Psoas muscle (tissue), 8 donors: ENCODE results near the gene DNAH3. TPM values are rescaled to one million over a fixed set of nuclear protein-coding genes. Genes with fewer than 3 reads are reported as not detected.
A peak's percentile ranks its signal among the peaks of the same experiment; 100 is the strongest.
"Not testable (repeated sequence)": the region's sequence is repeated elsewhere in the genome, so short reads cannot be mapped to it uniquely, and the experiment has no call there.

Experiments used
- ATAC-seq, 4 donors: fragments of 200-7000 bp; cut with Tn5 transposase; one replicate each; pipeline ENCODE4 v1.9.1; 2020; ENCODE audit warnings: moderate library complexity in 3 of 4, mild to moderate bottlenecking in 2 of 4
- DNase-seq, 2 donors: peaks; one replicate each; pipeline ENCODE4 v3.0.0-alpha.2; 2020
- H3K27ac ChIP-seq: fragments of 200-600 bp; one replicate; pipeline ENCODE4 v1.8.0; 2022
- H3K27me3 ChIP-seq, 3 donors: fragments of 200-600 bp in 1 of 3; one replicate each; pipeline versions ENCODE4 v1.6.1 to v1.8.0; 2013 to 2022; ENCODE audit warnings: low read length in 2 of 3, mild to moderate bottlenecking in 2 of 3, moderate library complexity in 1 of 3; ENCODE audit not compliant: insufficient read depth in 3 of 3
- H3K36me3 ChIP-seq, 2 donors: fragments of 200-600 bp in 1 of 2; one replicate each; pipeline versions ENCODE4 v1.6.1 to v1.8.0; 2013 to 2022; ENCODE audit warnings: low read depth in 1 of 2, mild to moderate bottlenecking in 1 of 2, moderate library complexity in 1 of 2; ENCODE audit not compliant: insufficient read depth in 1 of 2
- H3K4me1 ChIP-seq: fragments of 200-600 bp; one replicate; pipeline ENCODE4 v1.8.0; 2022
- H3K4me3 ChIP-seq: fragments of 200-600 bp; one replicate; pipeline ENCODE4 v1.8.0; 2022; ENCODE audit warnings: mild to moderate bottlenecking
- H3K9me3 ChIP-seq: fragments of 200-600 bp; one replicate; pipeline ENCODE4 v1.8.0; 2022
- CTCF ChIP-seq: fragments of 200-600 bp; IDR thresholded peaks from one replicate; pipeline ENCODE4 v1.8.0; 2022; ENCODE audit warnings: antibody characterized with exemption
- WGBS, 3 donors: extraction: QIAGEN DNeasy Blood & Tissue Kit; methylation state at CpG; one replicate each; pipeline versions ENCODE4 v1.1.6 to v1.1.7; 2013; 5-methylcytosine and 5-hydroxymethylcytosine counted together
- intact Hi-C, 2 donors: fragments of 100-400 bp; cut with DNase I; formaldehyde crosslinking; loops; one replicate each; pipeline versions ENCODE4 v1.11.0 to v1.14.2; 2022
- polyA plus RNA-seq, 3 donors: library from polyadenylated mRNA; stranded (reverse); fragments of 200-250 nt; gene quantifications; one replicate each; pipeline ENCODE4 v1.2.3, GENCODE V29; 2013
- total RNA-seq, 4 donors: library from RNA; stranded (reverse); fragmentation: NEBNext Ultra II Directional in 2 of 4; extraction: Animal tissue kit (Norgen Biotek cat#: 25700) in 2 of 4; gene quantifications; one replicate each; pipeline versions ENCODE4 v1.2.1 to v1.2.4, GENCODE V29; 2021 to 2023
- donor health status: healthy with polysubstance abuse.
- donor health status: DM: no; HTN: no; CAD: no; lungs with moderate emphysema.
- donor health status: Bipolar disorder and iron deficiency.
- donor health status: healthy.
- donor health status: DM: yes; HTN: yes; CAD: no.
- donor health status: DM: no; HTN: no; CAD: no.
- donor health status: DM: no; HTN: no; CAD: no.
- donor health status: DM: yes; HTN: yes; CAD: no.

Gene DNAH3
- total and polyA plus RNA-seq, 7 donors: 0.01 to 2.1 (median 0.17) TPM; not detected in 1

- Histone ChIP-seq H3K9me3 (no peaks in the 10 kb centered on the region), H3K27me3 (peaks cover 0 to 3% (median 0%) of the 10 kb centered on the region in 3 donors), H3K27ac (no peak overlapping the region), H3K4me1 (no peaks in the 10 kb centered on the region), H3K36me3 (no peaks in the 10 kb centered on the region), H3K4me3 (no peak overlapping the region)
- intact Hi-C loops: no loop called here
- ATAC-seq: no peak
- 78 to 95% (median 87%) methylated on average over 1 of the region's 1 CpG for WGBS, 3 donors
- no peak for TF ChIP-seq CTCF
- no peak for DNase-seq
Measured at GRCh38 chr16:21053590-21053989, 97.1 kb downstream of the DNAH3 start.

GRCh38 chr16:21048091-21048912, 102.3 kb downstream of the DNAH3 start:
- DNase-seq, H3K27me3 ChIP-seq, H3K4me1 ChIP-seq, H3K36me3 ChIP-seq, H3K4me3 ChIP-seq, H3K27ac ChIP-seq, H3K9me3 ChIP-seq, ATAC-seq, intact Hi-C loops: not testable (repeated sequence)
- 80 to 88% (median 82%) methylated on average over 22 to 31 of the region's 31 CpGs for WGBS, 3 donors

GRCh38 chr16:21038197-21038596, 112.4 kb downstream of the DNAH3 start:
- no peak for ATAC-seq
- no peaks in the 10 kb centered on the region for H3K4me1 ChIP-seq
- 82 to 89% (median 87%) methylated on average over 7 of the region's 7 CpGs for WGBS, 3 donors
- H3K4me3 ChIP-seq: no peak overlapping the region
- H3K27ac ChIP-seq: no peak overlapping the region
- TF ChIP-seq CTCF: no peak
- no peaks in the 10 kb centered on the region for H3K36me3 ChIP-seq
- H3K9me3 ChIP-seq: no peaks in the 10 kb centered on the region
- DNase-seq: no peak
- intact Hi-C loops: loop anchor here in 1 of 2 donors (10.0 kb wide), 1 partner anchor 47 kb away; no protein-coding TSS in a partner anchor
- no peaks in the 10 kb centered on the region for H3K27me3 ChIP-seq

DNA sequence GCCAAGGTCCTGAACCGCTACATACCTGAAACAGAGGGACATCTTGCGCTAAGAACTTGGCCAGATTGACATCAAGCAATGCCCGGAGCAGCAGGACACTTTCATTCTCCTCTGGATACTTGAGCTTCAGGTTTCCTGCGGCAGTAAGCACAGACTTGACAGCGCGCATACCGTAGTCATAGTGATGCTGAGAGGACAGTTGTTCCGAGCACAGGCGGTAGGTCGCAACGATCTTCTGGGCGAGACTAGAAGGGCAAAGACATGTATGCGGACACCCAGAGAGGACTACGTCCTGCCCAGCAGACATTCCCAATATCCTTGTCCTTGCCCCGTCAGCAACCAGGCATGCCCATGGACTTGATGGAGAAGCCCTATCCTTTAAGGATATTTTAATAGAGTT, 112.9 kb downstream of the DNAH3 start:
- WGBS, 3 donors: 80 to 88% (median 86%) methylated on average over 15 of the region's 15 CpGs
- no peak for TF ChIP-seq CTCF
- Histone ChIP-seq H3K4me3 (no peak overlapping the region), H3K27ac (no peak overlapping the region), H3K36me3 (no peaks in the 10 kb centered on the region), H3K9me3 (no peaks in the 10 kb centered on the region), H3K27me3 (no peaks in the 10 kb centered on the region), H3K4me1 (no peaks in the 10 kb centered on the region)
- DNase-seq (no peak), ATAC-seq (peak in 2 of 4 donors; percentile 39 to 75)
- intact Hi-C loops: loop anchor here in 1 of 2 donors (10.0 kb wide), 1 partner anchor 47 kb away; no protein-coding TSS in a partner anchor

DNA sequence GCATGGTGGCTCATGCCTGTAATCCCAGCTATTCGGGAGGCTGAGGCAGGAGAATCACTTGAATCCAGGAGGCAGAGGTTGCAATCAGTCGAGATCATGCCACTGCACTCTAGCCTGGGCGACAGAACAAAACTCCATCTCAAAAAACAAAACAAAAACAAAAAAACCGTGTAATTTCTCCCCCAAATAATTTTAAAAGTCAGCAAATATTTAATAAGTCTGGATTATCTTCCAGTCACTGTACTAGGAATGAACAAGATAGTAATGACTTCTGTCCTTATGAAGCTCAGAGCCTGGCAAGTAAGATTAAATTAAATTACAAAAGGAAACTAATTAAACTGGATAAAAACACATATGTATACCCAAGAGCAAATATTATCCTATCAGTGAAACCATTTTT, 113.5 kb downstream of the DNAH3 start:
- WGBS, 3 donors: 75 to 79% (median 76%) methylated on average over 4 of the region's 4 CpGs
- intact Hi-C loops: loop anchor here in 1 of 2 donors (10.0 kb wide), 1 partner anchor 48 kb away; no protein-coding TSS in a partner anchor
- DNase-seq: no peak
- Histone ChIP-seq H3K27ac (no peak overlapping the region), H3K4me1 (no peaks in the 10 kb centered on the region), H3K9me3 (no peaks in the 10 kb centered on the region), H3K4me3 (no peak overlapping the region), H3K36me3 (no peaks in the 10 kb centered on the region), H3K27me3 (no peaks in the 10 kb centered on the region)
- no peak for ATAC-seq
- no peak for TF ChIP-seq CTCF
